C4-2B (cell line): Measurements from ENCODE around the gene PSME4.

Source experiments
- H3K27ac ChIP-seq: fragments of 450-650 bp; 2 replicates; pipeline ENCODE4 v1.5.1; 2017
- ZFX ChIP-seq: fragments of 450-650 bp; IDR thresholded peaks from 2 replicates; pipeline ENCODE4 v1.6.1; 2017
- TF ChIP-seq, protein P1 (sequence below): fragments of 450-650 bp; conservative IDR thresholded peaks from 2 replicates; pipeline ENCODE4 v1.5.1; 2017; ENCODE audit warnings: mild to moderate bottlenecking

PSME4 gene

GRCh38 chr2:53960476-53960875, 10.3 kb downstream of the PSME4 start:
- TF ChIP-seq, protein P1, sequence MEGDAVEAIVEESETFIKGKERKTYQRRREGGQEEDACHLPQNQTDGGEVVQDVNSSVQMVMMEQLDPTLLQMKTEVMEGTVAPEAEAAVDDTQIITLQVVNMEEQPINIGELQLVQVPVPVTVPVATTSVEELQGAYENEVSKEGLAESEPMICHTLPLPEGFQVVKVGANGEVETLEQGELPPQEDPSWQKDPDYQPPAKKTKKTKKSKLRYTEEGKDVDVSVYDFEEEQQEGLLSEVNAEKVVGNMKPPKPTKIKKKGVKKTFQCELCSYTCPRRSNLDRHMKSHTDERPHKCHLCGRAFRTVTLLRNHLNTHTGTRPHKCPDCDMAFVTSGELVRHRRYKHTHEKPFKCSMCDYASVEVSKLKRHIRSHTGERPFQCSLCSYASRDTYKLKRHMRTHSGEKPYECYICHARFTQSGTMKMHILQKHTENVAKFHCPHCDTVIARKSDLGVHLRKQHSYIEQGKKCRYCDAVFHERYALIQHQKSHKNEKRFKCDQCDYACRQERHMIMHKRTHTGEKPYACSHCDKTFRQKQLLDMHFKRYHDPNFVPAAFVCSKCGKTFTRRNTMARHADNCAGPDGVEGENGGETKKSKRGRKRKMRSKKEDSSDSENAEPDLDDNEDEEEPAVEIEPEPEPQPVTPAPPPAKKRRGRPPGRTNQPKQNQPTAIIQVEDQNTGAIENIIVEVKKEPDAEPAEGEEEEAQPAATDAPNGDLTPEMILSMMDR: no peak
- no peak for TF ChIP-seq ZFX

DNA sequence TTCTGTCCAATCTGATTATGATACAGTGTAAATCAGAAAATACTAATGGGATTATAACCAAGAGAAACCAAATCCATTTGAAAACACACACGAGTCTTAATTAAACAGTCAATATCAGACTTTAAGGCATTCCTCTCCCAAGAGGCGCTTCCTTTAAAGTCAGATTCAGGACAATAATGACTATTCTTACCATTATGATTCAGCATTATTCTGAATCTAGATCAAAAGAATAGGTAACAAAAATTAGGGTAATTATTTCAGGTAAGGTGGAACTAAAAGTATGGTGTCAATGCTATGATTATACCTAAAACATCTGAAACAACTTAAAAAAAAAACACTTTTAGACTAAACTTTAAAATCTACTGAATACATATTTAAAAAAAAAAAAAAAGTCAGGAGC, 12.3 kb downstream of the PSME4 start:
- TF ChIP-seq ZFX: no peak
- TF ChIP-seq, protein P1: no peak
- H3K27ac ChIP-seq: no peak overlapping the region

More at GRCh38 chr2:53960476-53960875, 10.3 kb downstream of the PSME4 start:
- H3K27ac ChIP-seq: peak overlapping the region; percentile 97

- H3K27ac ChIP-seq: no peak overlapping the region
- TF ChIP-seq ZFX: no peak
- TF ChIP-seq, protein P1: no peak
Observed at GRCh38 chr2:53952519-53952918, 18.3 kb downstream of the PSME4 start.

DNA sequence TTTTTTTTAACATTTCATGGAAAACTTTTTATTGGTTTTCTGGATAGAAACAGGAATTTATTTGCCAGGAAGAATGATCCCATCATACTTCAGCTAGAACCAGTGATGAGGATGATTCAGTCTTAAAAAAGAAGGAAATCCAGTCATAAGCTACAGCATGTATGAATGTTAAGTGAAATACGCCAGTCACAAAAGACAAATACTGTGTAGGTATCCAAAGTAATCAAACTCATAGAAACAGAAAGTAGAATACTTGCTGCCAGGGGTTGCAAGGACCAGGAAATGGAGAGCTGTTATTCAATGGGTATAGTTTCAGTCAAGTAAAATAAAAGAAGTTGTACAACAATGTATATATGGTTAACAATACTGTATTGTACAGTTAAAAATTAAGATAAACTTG, 21.3 kb downstream of the PSME4 start:
- no peak overlapping the region for H3K27ac ChIP-seq
- no peak for TF ChIP-seq ZFX
- TF ChIP-seq, protein P1: no peak

GRCh38 chr2:53945538-53945937, 25.3 kb downstream of the PSME4 start:
- no peak for TF ChIP-seq ZFX
- TF ChIP-seq, protein P1: no peak
- H3K27ac ChIP-seq: no peak overlapping the region

- no peak overlapping the region for H3K27ac ChIP-seq
- TF ChIP-seq, protein P1: no peak
- no peak for TF ChIP-seq ZFX
Observed at GRCh38 chr2:53944542-53944941, 26.3 kb downstream of the PSME4 start.

DNA sequence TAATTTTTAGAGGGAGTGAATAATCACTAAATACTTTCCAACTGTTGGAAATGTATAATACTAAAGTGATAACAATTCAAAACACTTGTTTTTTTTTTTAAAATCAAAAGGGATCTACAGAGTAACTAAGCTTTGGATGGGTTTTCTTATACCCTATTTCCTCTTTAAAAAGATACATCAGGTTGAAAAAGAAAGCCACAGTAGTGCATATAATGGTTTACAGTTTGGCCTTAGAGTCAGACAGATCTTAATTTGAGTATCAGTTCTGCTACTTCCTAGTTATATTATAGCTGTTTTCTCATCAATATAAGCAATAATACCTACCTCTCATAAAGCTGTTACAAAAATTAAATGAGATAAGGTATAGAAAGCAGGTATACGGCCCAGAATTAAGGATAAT, 28.5 kb downstream of the PSME4 start:
- TF ChIP-seq, protein P1: no peak
- TF ChIP-seq ZFX: no peak
- H3K27ac ChIP-seq: no peak overlapping the region
